ENCODE results near the gene AZGP1.
"Not testable (repeated sequence)": the region's sequence is repeated elsewhere in the genome, so short reads cannot be mapped to it uniquely, and the experiment has no call there.

Gene AZGP1

DNA sequence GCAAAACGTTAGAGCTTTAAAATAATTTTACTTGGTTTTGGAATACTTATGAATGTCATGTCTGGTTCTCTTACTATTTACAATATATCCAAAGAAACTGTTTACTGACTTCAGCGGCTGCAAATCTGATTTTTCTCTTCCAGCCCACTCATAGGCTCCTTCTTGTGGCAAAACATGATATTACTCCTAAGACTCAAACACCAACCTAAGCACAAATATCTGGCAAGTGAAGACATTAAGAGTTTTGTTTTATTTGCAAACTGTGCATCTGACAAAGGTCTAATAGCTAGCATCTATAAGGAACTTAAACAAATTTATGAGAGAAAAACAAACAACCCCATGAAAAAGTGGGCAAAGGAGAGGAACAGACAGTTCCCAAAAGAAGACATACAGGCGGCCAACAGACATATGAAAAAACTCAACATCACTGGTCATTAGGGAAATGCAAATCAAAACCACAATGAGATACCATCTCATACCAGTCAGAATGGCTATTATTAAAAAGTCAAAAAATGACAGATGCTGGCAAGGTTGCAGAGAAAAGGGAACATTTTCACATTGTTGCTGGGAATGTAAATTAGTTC, 26.1 kb downstream of the AZGP1 start:
- DNase-seq = no peak

DNA sequence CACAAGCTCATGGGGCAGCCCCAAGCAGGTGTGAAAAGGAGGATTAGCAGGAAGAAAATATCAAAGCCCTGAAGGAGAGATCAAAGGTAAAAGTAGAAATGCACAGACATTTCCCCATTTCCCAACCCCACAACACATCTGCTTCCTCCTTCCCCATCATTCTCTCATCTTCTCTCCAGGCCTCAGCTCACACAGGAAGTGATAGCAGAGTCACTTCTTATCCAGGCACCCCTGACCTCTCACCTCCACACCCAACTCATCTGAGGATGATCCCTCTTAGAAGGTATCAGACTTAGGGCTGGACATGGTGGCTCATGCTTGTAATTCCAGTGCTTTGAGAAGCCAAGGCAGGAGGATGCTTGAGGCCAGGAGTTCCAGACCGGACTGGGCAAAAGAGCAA, 28.2 kb downstream of the AZGP1 start:
- DNase-seq = no peak

DNA sequence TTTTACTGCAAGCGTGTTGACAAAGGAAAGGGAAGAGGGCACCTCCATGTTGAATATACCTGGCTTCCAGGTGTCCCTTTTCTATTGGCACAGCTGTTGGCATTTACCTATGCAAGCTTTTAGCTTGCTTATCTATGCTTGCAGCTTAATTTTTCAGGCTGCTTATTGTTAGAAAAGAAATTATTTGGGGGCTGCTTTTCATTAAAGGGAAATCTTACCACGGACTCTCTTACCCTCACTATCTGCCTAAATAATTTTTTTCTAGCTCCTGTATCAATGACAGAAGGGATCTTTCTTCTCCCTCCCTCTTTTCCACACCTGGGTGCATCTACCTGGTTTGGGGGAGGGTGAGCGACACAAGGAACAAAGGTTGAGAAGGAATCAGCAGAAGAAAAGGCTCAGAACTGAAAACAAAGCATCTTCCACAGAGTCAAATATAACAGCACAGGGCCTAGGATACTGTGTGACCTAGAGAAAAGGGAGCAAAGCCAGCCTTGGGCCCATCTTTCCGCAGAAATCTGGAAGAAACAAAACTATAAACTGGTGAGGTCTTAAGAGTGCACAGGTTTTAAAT, 31.2 kb downstream of the AZGP1 start:
- no peak for DNase-seq

DNA sequence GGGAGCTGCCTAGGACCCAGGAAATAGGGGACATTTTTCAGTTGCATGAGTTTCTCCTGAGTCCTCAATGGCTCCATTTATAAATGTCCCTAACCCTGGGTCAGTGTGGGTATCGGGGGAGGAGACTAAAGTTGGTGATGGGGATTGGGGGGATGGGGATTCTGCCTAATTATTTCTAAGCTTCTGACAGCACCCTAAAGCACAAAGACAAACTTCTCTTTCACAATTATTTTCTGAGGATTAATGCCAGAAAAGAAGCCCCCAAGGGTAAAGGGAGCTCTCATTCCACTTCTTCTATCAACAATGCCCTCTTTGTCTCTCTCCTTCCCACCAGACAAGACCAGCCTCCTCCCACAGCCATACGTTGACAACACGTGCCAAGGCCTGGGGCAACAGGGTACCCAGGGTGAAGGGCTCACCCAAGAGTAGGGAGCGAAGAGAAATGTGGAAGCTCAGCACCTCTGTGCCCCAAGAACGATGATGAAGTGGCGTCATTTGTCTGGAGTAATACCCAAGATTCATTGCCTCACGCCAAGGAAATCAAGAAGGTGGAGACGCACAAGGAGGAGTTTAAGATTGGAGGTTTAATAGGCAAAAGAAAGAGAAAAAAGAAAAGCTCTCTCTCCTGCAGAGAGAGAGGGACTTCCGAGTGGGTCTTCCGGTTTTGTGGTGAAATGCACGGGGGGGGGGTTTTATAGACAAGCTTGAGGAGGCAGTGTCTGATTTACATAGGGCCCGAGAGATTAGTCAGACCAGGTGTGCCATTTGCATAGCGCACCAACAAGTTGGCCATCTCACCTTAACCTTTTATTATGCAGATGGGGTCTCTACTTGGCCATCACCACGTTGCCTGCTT, 32.0 kb downstream of the AZGP1 start:
- no peak for DNase-seq

DNA sequence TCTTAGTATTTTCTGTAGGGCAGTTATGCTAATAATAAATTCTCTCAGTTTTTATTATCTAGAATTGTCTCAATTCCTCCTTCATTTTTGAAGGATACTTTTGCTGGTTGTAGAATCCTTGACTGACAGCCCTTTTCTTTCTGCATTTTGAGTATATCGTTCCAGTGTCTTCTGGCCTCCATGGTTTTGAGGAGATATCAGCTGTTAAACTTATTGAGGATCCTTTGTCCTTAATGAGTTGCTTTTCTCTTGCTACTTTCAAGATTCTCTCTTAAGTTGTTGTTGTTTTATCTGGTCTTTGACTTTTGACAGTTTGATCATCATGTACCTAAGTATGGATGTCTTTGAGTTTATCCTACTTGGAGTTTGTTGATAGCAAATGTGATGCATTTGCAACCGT, 37.5 kb downstream of the AZGP1 start:
- no peak for DNase-seq

DNA sequence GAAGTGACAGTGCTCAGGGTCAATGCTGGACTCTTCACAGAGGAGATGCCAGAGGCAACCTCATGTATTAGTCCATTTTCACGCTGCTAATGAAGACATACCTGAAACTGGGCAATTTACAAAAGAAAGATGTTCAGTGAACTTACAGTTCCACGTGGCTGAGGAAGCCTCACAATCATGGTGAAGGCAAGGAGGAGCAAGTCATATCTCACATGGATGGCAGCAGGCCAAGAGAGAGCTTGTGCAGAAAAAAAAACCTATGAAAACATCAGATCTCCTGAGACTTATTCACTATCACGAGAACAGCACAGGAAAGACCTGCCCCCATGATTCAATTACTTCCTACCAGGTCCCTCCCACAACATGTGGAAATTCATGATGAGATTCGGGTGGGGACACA, 40.8 kb downstream of the AZGP1 start:
- DNase-seq = not testable (repeated sequence)

DNA sequence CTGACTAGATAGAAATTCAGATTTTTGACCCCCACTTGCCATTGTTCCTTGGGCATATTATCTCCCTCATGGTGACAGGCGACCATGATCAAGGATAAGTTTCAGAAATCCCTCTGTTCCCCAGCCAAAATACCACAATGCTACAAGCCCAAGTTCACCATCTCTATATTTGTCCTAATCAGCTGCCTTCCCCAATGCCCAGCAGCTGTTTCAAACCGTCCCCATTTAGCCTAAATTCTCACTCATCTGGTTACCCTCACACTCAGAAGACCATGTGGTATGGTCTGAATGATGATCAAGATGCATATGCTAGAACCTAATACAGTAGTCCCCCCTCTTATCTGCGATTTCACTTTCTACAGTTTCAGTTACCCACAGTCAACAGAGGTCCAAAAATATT, 45.5 kb downstream of the AZGP1 start:
- no peak for DNase-seq

DNA sequence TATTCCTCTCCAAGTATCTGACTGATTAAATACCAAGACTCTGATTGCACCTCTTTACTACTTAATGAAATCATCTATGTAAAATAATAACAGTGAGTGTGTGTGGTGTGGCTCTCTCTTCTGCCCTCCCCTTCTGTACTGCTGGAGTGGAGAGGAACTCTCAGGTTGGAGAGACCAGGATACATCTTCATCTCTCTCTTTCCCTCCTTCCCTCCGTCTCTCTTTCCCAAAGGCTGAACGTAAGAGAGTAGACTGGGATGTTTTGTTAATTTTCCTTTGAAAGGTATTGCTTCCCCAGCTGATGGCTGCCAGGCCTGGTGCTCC, 46.1 kb downstream of the AZGP1 start:
- DNase-seq = no peak

DNA sequence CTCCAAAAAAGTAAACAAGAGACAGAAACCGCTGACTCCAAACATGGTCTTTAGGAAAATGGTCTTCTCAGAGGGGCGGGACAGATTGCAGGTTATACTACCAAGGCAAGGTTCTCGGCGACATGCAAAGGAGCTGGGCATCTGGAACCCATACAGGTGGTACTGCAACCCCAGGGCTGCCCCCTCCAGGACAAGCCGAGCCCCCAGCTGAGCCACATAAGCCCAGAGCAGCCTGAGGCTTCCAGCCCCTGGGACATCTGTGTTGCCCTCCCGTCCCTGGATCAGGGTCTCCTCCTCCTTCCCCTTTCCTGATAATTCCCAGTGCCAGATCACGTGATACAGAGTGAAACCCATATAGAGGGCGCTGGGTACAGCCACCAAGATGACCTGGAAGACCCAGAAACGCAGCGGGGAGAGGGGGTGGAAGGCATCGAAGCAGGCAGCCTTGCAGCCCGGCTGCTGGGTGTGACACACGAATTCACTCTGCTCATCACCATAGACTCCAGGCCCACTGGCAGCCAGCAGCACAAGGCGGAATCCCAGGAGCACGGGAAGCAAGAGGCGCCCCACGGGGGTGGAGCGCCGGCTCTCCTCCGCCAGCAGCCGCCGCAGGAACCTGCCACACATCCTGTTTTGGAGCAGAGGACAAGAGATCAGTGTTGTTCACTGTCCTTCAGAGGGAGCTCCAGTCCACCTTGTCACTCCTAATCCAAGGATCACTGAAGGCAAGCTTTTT, 46.7 kb downstream of the AZGP1 start, which contains the start of gene GJC3:
Gene GJC3 (minus strand): TSS at position 627 of the 736 bp plus-strand sequence. CDS start 0 bp downstream, at position 627.
- peak; percentile 6 for DNase-seq

DNA sequence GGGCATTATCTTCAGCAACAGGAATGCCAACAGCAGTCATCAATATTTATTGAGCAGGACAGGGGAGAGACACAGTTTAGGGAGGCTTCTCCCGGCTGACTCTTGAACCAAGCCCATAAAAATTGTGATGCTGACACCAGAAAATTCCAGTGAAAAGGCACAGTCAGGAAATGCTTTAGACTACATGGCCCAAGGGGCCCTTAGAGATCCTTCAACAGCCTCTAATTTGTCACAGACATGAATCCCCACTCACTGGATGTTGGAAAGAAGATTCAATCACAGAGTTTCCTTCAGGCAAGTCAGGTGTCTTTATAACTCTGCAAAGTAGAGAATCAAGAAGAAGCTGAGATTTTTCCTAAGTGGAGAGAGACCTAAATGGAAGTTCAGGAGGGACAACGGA, 47.6 kb downstream of the AZGP1 start:
- DNase-seq = no peak

DNA sequence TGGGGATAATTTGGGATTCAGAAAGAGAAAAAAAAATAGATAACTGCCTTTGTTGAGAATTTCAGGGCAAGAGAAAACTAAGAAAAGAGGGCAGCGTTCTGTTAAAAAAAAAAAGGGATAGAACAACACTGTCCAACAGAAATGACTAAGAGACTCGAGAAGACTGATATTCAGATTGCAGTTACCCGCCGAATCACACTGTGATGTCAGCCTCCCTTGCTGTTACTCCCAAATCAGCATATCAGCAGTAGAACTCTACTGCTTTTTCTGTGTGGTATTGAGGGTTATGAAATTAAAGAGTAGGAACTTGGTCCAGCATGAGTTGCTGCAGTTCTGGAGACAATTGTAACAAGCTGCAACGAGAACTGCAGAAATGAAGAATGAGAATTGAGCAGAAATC, 48.3 kb downstream of the AZGP1 start:
- no peak for DNase-seq

DNA sequence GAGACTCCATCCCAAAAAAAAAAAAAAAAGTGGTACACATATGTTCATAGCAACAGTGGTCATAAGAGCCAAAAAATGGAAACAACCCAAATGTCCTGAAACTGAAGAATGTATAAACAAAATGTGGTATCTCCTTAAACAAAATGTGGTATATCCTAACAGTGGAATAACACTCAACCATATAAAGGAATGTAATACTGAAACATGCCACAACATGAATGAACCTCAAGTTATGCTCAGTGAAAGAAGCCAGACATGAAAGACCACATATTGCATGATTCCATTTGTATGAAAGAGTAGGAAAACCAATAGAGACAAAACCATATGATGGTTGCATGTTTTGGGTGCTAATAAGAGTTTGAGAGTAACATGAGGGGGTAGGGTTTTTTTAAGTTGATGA, 49.5 kb downstream of the AZGP1 start:
- DNase-seq = no peak

DNA sequence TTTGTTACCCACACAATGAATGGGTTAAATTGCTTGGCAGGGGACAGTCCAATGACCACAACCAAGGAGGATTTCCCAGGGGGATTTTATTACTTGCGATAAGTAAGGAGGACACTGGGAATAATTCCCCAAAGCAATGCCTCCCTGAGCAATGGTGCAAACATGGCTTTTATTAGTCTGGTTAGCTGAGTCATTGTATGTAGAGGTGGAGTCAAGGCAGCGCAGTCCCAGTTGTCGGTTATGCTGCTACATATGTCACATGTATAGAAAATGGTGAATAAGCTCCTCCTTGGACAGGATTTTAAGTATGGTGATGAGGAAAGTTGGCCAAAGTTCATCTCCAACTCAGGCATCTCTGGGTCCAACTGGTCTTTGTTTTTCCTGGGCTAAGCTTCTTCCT, 52.6 kb downstream of the AZGP1 start:
- DNase-seq = no peak

DNA sequence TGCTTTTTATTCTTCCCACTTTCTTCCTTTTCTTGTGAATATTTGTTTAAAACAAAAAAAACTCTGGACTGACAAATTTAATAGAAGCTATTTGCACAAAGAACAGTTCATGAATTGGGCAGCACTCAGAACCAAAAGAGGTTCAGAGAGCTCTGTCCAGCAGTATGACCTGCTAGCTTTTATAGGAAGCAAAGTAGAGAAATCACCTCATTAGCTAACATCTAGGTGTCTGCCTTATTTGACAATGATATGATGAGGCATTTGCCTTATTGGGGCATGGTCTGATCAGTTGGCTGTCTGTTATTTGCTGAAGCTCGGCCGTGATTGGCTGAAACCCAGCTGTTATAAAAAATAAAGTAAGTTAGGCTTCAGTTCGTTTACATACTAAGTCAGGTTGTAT, 55.7 kb downstream of the AZGP1 start:
- no peak for DNase-seq

DNA sequence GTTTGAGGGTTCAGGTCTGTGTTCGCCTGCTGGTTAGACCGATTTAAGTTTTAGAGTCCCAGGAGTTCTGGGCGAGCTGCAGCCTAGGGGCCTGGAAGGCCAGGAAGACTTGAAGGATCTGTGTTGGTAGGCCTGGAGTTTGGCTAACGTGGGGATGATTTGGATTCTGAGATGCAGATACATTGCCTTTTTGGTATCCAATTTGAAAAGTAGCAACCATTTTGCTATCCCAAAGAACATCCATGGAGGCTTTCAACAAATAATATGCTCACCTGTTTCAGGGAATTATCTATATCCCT, 56.1 kb downstream of the AZGP1 start:
- DNase-seq = no peak

DNA sequence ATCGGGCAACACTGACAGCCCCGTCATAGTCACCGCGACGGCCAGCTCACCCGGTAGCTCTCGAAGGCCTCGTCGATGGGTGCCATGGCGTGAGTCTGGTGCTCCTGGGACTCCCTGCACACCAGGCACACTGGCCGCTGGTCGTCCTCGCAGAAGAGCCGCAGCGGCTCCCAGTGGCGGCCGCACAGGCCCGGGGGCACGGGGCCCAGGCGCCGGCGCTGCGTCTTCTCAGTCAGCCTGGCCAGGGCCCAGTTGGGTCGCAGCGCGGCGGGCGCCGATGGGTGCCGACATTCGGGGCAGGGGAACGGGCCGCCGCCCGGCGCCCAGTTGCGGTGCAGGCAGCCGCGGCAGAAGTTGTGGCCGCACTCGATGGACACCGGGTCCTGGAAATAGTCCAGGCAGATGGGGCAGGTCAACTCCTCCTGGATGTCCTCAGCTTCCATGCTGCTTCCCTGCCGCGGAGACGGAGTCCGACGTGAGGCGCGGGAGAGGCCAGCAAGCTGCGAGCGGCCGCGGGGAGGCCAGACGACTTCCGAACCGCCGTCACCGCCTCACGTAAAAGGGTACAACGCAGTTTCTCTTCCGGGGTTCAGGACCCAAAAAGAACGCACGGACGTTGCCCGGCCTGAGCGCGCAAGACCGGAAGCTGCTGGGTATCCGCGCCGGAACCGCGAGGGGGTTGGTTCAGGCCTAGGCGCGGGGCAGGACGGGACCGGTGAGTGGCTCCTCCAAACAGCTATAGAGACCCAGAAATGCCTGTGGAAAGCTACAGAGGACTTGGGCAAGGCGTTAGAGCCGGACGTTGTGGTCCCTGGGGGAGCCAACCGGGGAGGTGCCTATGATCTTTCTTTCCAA, 56.6 kb downstream of the AZGP1 start, which contains the start of gene TRIM4:
Gene TRIM4 (minus strand): TSS at position 572 of the 855 bp plus-strand sequence. CDS start 129 bp downstream, at position 443.
- peak; percentile 41 for DNase-seq

Data from NCI-H1436 treated with DMSO at 0.1 percent for 48 hours (cell line).